Upper lobe of left lung (tissue), 4 donors: ENCODE measurements around the gene PLD5.
"Not testable (repeated sequence)": the region's sequence is repeated elsewhere in the genome, so short reads cannot be mapped to it uniquely, and the experiment has no call there.

Experiments used
- CTCF ChIP-seq, 6 experiments: fragments of 450-650 bp in 4 of 6; fragments of 200-600 bp in 2 of 6; sonication (generic) in 2 of 6; IDR thresholded peaks; one replicate each; pipeline ENCODE4 v1.5.1; 2016 to 2019; ENCODE audit warnings: antibody characterized with exemption in 6 of 6
- EP300 ChIP-seq, 4 donors: sonication (generic); formaldehyde crosslinking; IDR thresholded peaks; one replicate each; pipeline ENCODE4 v1.5.1; 2017; ENCODE audit warnings: antibody characterized with exemption in 4 of 4, control low read depth in 2 of 4
- POLR2AphosphoS5 ChIP-seq, 2 donors: sonication (generic); formaldehyde crosslinking; IDR thresholded peaks; one replicate each; pipeline ENCODE4 v1.5.1; 2017; ENCODE audit warnings: antibody characterized with exemption in 2 of 2

GRCh38 chr1:242058181-242058580 is 466.3 kb downstream of the PLD5 start:
- not testable (repeated sequence) for TF ChIP-seq EP300, CTCF, POLR2AphosphoS5 (IDR thresholded peaks at IDR 0.05)
